ENCODE results near the gene EFNA2.

GRCh38 chr19:1293782-1294604, 8.3 kb downstream of the EFNA2 start:
- TF ChIP-seq POLR2A (IDR thresholded peaks at IDR 0.05; ENCODE audit: low read length) (no peak), RAD21 (conservative IDR thresholded peaks at IDR 0.05 in 1 of 2, IDR thresholded peaks at IDR 0.05 in 1 of 2) (no peak), NR3C1 (IDR thresholded peaks at IDR 0.05) (no peak), JUNB (IDR thresholded peaks at IDR 0.05) (no peak), HDAC2 (IDR thresholded peaks at IDR 0.05) (no peak), SMC3 (IDR thresholded peaks at IDR 0.05) (no peak), RFX5 (IDR thresholded peaks at IDR 0.05) (no peak), CEBPB (IDR thresholded peaks at IDR 0.05) (no peak)
- TF ChIP-seq, protein P1, sequence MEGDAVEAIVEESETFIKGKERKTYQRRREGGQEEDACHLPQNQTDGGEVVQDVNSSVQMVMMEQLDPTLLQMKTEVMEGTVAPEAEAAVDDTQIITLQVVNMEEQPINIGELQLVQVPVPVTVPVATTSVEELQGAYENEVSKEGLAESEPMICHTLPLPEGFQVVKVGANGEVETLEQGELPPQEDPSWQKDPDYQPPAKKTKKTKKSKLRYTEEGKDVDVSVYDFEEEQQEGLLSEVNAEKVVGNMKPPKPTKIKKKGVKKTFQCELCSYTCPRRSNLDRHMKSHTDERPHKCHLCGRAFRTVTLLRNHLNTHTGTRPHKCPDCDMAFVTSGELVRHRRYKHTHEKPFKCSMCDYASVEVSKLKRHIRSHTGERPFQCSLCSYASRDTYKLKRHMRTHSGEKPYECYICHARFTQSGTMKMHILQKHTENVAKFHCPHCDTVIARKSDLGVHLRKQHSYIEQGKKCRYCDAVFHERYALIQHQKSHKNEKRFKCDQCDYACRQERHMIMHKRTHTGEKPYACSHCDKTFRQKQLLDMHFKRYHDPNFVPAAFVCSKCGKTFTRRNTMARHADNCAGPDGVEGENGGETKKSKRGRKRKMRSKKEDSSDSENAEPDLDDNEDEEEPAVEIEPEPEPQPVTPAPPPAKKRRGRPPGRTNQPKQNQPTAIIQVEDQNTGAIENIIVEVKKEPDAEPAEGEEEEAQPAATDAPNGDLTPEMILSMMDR (IDR thresholded peaks at IDR 0.05): no peak
- TF ChIP-seq, protein P2, sequence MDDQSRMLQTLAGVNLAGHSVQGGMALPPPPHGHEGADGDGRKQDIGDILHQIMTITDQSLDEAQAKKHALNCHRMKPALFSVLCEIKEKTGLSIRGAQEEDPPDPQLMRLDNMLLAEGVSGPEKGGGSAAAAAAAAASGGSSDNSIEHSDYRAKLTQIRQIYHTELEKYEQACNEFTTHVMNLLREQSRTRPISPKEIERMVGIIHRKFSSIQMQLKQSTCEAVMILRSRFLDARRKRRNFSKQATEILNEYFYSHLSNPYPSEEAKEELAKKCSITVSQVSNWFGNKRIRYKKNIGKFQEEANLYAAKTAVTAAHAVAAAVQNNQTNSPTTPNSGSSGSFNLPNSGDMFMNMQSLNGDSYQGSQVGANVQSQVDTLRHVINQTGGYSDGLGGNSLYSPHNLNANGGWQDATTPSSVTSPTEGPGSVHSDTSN (IDR thresholded peaks at IDR 0.05): no peak

Data from A549 (cell line).